GM12891 (cell line): ENCODE data around the gene C10orf88. TPM values are rescaled to one million over a fixed set of nuclear protein-coding genes. Genes with fewer than 3 reads are reported as not detected.
A peak's percentile ranks its signal among the peaks of the same experiment; 100 is the strongest.

Source experiments
- DNase-seq: peaks from one replicate; pipeline ENCODE4 v3.0.0; 2011; ENCODE audit warnings: low spot score; ENCODE audit not compliant: insufficient read length
- FAIRE-seq: peaks from 2 replicates; lab custom pipeline; 2011; peaks lifted over from hg19 to GRCh38; lab: Jason Lieb, UNC
- PAX5 ChIP-seq: IDR thresholded peaks from 2 replicates; pipeline ENCODE4 v1.6.1; 2011; ENCODE audit warnings: low read length, moderate library complexity, mild to moderate bottlenecking; ENCODE audit not compliant: insufficient read depth, severe bottlenecking
- POLR2A ChIP-seq: IDR thresholded peaks from 2 replicates; pipeline ENCODE4 v1.6.1; 2011; ENCODE audit warnings: low read depth, low read length, control low read depth
- POLR2AphosphoS5 ChIP-seq: IDR thresholded peaks from 2 replicates; pipeline ENCODE4 v1.6.1; 2011; ENCODE audit warnings: low read depth, low read length, control low read depth
- POU2F2 ChIP-seq: IDR thresholded peaks from 2 replicates; pipeline ENCODE4 v1.6.1; 2011; ENCODE audit warnings: low read depth, mild to moderate bottlenecking, control low read depth, low read length, moderate library complexity
- SPI1 ChIP-seq: IDR thresholded peaks from 2 replicates; pipeline ENCODE4 v1.6.1; 2011; ENCODE audit warnings: low read depth, low read length, control low read depth
- TAF1 ChIP-seq: IDR thresholded peaks from 2 replicates; pipeline ENCODE4 v1.6.1; 2011; ENCODE audit warnings: low read depth, low read length, control low read depth
- polyA plus RNA-seq: library from polyadenylated mRNA; unstranded; fragments of >200 nt; gene quantifications from one replicate; pipeline ENCODE4 v1.2.1, GENCODE V29; 2012; ENCODE audit warnings: low read depth, missing spikeins, inconsistent platforms; ENCODE audit not compliant: missing spikeins

C10orf88 gene, protein sequence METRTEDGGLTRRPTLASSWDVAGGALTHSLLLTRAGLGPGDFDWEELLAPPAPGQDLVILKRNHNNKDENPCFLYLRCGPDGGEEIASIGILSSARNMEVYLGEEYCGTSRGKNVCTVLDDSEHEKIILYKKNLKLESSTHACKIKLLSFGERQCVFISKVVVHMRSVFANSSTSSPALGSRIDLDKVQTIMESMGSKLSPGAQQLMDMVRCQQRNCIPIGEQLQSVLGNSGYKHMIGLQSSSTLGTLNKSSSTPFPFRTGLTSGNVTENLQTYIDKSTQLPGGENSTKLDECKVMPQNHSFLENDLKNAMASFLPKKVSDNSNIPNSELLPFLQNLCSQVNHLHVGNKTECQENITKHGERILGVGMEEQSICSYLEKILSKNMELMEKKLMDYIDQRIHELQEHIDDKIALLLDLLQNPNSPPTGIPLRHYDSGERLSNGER
- 4.9 TPM for polyA plus RNA-seq

DNA sequence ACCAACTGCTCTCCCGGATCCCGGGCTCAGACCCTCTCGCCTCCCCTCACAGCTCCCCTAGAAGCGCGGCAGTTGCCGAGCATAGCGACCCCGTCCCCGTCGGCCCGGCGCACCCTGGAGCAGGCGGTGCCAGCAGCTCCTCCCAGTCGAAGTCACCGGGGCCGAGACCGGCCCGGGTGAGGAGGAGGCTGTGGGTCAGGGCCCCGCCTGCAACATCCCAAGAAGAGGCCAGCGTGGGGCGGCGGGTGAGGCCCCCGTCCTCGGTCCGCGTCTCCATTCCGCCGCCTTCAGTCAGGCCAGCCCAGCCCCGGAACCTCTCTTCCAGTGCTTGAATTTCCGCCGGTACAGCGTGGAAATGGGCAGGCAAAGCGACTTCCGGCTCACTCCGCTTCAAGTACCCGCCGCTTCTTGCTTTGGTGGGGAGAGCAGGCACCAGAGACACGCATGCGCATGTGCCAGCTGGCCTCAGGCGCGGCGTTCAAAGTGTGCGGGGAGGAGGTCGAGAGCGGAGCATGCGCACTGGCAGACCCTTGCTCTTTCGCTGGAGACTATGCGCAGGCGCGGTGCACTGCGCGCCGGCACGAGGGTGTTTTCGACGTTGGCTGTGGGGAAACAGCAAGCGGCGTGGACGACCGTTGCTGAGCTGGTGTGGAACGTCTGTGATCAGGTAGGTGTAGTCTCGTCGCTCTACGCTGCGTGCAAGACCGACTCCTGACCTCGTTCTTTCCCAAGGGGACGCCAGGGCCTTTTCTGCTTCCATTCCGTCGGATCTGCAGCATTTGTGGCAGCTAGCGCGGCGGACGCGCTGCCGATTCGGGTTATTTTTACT, at the start of gene C10orf88:
C10orf88 (minus strand) TSS at position 326 of the 829 bp plus-strand sequence; CDS start at position 277, 49 bp downstream.
- no peak for TF ChIP-seq POLR2A
- TF ChIP-seq SPI1, result no peak
- peak; percentile 16 for TF ChIP-seq PAX5
- TF ChIP-seq POLR2AphosphoS5, result peak; percentile 56
- TF ChIP-seq POU2F2, result peak; percentile 66; the same call in 1 of the 2 replicates
- peak; percentile 72; the same call in 1 of the 2 replicates for TF ChIP-seq TAF1
- FAIRE-seq (peak; percentile 99), DNase-seq (peak; percentile 89)

DNA sequence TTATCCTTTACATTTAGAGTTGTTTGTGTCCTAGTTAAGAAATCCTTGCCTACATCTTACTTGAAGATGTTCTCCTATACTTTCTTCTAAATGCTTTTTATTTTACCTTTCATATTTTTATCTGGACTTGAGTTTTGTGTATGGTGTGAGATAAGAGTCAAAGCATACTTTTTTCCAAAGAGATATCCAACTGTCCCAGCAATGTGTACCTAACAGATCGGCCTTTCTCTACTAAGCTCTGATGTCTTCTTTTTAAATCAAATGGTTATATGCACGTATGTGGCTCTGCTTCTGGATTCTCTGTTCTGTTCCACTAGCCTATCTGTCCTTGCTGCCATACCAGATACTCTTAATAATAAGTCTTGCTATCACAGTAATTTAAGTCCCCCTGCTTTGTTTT, 47.3 kb upstream of the C10orf88 start:
- FAIRE-seq, result no peak
- no peak for DNase-seq
- no peak for TF ChIP-seq POLR2AphosphoS5
- TF ChIP-seq TAF1, result no peak
- no peak for TF ChIP-seq POLR2A
- no peak for TF ChIP-seq POU2F2
- TF ChIP-seq PAX5, result no peak
- no peak for TF ChIP-seq SPI1

DNA sequence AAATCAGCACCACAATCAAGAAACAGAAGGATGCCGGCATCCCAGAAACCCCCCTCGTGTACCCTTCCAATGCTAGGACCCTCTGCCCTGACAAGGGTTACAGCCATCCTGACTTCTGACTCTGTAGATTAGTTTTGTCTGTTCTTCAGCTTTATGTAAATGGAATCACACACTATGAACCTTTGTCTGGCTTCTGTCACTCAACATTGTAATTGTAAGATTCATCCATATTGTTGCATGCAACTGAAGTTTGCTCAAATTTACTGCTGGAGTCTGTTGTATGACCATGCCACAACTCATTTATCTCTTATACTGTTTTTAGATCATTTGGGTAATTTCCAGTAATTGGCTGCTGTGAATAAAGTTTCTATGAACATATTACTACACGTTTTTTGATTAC, 46.1 kb upstream of the C10orf88 start:
- DNase-seq (no peak), FAIRE-seq (peak; percentile 16)
- TF ChIP-seq POLR2AphosphoS5 (no peak), POLR2A (no peak), TAF1 (no peak), PAX5 (no peak), SPI1 (no peak), POU2F2 (no peak)

DNA sequence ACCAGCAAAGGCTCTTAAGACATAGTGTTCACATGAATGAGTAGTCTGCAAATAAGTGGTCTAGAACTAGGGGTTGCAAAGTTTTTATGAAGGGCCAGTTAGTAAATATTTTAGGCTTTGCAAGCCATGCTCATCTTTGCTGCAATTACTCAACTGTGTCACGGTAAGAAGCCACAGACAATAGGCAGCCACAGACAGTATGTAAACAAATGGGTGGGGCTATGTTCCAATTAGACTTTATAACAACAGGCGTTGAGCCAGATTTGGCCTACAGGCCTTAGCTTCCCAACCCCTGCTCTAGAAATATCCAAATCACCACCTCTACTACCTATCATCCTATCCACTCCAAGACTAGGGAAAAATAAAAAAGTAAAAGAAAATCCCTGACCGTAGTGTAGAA, 45.3 kb upstream of the C10orf88 start:
- FAIRE-seq (peak; percentile 75), DNase-seq (no peak)
- TF ChIP-seq POU2F2, result no peak
- TF ChIP-seq SPI1, result no peak
- no peak for TF ChIP-seq PAX5
- TF ChIP-seq POLR2A, result no peak
- TF ChIP-seq POLR2AphosphoS5, result no peak
- no peak for TF ChIP-seq TAF1

DNA sequence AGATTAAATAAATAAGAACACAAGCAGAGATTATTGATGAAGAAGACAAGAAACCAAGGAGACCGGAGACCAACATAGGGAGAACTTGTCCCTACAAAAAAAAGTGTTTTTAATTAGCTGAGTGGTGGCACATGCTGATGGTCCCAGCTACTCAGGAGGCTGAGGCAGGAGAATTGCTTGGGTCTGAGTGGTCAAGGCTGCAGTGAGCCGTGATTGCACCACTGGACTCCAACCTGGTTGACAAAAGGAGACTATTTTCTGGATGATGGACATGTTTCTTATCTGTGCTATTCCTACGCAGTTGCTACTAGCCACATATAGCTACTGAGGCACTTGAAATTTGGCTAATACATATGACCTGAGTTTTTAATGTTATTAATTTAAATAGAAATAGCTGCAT, 44.9 kb upstream of the C10orf88 start:
- FAIRE-seq, result no peak
- TF ChIP-seq POLR2A (no peak), PAX5 (no peak), POLR2AphosphoS5 (no peak), POU2F2 (no peak), SPI1 (no peak), TAF1 (no peak)
- no peak for DNase-seq

DNA sequence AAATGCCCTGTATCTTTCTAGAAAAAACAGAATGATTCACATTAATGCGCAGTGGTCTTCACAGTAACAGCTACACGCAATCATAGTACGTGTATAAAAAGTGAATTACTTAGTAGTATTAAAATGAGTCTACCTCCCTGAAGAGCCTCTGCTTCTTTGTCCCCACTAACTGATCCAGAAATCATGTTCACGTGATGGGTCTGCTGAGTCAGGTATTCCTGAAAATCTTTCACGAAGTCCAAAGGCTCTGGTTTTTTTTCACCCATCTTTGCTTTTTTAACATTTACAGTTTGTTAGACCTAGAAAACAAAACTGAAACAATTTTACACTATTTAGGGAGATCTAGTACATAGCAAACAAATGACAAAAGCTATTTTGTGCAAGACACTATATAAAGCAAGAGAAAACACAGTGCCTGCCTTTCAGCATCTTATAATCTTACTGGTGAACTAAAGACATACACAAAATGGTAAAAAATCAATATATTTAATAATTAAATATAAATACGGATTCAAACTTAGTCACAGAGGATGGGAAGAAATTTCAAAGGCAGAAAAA, 44.4 kb upstream of the C10orf88 start:
- FAIRE-seq, result no peak
- no peak for DNase-seq
- TF ChIP-seq TAF1 (no peak), POU2F2 (no peak), POLR2AphosphoS5 (no peak), POLR2A (no peak), PAX5 (no peak), SPI1 (no peak)

DNA sequence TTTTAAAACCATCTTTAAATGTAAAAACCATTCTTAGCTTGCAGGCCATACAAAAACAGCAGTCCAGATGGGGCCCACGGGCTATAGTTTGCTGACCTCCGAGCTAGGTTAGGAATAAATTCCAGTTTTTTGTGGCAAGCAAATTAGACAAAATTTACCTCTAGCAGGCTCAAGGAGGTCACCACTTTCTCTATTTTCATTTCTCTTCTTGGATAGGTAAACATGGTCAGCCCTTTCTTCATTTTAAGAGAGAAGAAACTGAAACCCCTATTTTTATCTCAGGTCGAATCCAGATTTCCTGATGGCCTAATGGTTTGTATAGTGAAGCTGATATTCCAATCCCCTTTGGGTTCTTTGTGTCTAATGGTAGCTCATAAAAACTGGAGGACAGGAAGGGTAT, 43.8 kb upstream of the C10orf88 start:
- DNase-seq (no peak), FAIRE-seq (peak; percentile 70)
- TF ChIP-seq POLR2A, result no peak
- no peak for TF ChIP-seq SPI1
- TF ChIP-seq TAF1, result no peak
- TF ChIP-seq POLR2AphosphoS5, result no peak

DNA sequence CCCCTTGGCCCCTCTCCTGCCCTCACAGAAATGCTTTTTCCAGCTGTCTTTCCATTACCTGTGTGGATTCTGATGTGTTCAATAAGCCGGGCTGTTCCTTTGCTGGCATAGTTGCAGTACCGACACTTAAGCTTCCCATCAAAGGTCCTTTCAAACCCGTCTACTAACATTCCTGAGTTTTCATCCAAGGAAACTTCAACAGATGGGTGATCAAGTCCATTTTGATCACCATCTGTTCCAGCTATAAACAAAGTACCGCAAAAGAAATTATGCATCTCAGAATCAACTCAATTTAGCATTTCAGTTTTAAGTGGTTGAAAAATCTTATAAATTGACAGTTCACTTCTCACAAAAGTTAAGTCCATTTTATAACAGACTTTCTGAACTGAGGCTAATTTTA, 41.9 kb upstream of the C10orf88 start:
- DNase-seq (no peak), FAIRE-seq (no peak)
- TF ChIP-seq TAF1 (no peak), POLR2AphosphoS5 (no peak), SPI1 (no peak), POU2F2 (no peak)

DNA sequence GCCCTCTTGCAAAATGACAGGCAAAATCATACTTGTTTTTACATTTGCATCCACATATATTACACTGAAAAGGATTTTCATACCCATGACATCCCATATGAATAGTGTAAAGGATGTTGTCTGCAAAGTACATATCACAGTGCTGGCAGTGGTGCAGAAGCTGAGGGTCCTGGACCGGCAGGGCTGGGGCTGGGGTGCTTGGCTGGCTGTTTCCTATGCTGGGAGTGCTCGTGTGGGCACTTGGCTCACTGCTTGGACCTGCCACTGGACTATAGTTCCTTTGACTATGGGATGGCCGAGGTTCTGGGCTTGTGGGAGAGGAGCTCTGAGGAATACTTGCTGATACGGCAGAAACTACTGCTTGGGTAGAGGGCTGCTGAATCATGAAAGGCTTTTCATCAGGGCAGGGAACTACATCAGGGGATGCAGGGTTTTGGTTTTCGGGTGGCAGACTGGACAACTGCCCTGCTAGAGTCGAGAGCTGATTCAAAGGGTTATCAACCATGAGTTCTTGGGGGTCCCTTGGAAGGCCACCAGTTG, 39.8 kb upstream of the C10orf88 start:
- no peak for FAIRE-seq
- TF ChIP-seq PAX5 (no peak), POLR2A (no peak), POLR2AphosphoS5 (no peak), POU2F2 (no peak), SPI1 (no peak), TAF1 (no peak)
- no peak for DNase-seq
